ENCODE measurements around the gene ZRANB1.
"Not testable (repeated sequence)": the region's sequence is repeated elsewhere in the genome, so short reads cannot be mapped to it uniquely, and the experiment has no call there.

ZRANB1 gene

GRCh38 chr10:124967255-124967654, 25.3 kb downstream of the ZRANB1 start:
- DNase-seq, result no peak

DNA sequence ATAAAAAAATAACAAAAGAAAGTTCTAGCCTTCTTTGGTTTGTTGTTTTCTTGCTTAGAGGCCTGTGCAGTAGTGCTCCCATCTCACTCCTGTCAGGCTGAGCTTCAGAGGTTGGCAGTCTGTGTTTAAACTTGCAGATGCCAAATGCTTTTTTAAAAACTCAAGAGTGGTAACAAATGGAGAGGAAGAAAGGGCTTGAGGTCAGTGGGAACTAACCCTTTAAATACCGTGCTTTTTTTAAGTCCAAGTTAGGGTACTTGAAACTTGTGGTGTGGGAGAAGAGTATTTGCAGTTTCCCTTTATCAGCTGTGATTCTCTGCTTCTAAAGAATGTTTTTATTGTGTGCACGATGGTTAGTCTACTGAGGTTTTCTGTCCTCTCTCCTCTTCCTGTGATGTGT, 29.4 kb downstream of the ZRANB1 start:
- DNase-seq, result no peak

DNA sequence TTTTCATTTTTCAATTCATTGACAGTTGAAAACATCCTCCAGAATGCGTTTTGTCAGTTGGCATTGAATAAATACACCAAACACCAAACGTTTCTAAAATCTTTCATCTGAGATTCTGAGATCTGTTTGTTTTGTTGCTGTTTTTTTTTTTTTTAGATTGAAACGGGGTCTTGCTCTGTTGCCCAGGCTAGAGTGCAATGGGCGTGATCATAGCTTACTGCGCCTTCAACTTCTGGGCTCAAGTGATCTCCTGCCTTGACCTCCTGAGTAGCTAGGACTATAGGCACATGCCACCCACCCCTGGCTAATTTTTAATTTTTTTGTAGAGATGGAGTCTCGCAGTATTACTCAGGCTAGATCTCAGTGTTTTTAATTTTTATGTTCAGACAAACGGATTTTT, 30.7 kb downstream of the ZRANB1 start:
- no peak for DNase-seq

- DNase-seq, result no peak
These were observed 32.2 kb downstream of the ZRANB1 start for GRCh38 chr10:124974131-124974530.

DNA sequence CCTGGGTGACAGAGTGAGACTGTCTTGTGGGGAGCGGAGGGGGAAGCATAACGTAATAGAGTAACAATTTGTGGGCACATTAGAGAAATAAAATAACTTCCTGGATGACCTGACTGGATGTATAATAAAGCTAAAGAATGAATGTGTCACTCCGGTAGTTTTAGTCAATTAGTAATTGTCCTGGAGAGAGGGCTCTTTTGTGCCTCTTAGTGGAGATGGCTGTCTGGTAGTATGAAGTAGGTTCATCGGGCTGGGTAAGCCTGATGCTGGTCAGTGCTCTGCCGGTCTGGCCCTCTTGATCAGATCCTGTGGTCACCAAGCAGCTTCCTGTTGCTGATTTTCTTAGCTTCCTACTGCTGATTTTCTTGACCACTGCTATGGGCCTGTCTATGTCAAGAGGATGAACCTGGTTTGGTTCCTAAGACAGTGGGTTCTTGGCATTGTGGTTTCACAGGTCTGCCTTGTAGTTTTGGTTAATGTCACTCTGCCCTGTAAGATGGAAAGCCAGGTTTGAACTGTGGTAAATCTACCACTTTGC, 34.1 kb downstream of the ZRANB1 start:
- no peak for DNase-seq

- no peak for DNase-seq
These were observed 35.2 kb downstream of the ZRANB1 start for GRCh38 chr10:124977161-124977560.

DNA sequence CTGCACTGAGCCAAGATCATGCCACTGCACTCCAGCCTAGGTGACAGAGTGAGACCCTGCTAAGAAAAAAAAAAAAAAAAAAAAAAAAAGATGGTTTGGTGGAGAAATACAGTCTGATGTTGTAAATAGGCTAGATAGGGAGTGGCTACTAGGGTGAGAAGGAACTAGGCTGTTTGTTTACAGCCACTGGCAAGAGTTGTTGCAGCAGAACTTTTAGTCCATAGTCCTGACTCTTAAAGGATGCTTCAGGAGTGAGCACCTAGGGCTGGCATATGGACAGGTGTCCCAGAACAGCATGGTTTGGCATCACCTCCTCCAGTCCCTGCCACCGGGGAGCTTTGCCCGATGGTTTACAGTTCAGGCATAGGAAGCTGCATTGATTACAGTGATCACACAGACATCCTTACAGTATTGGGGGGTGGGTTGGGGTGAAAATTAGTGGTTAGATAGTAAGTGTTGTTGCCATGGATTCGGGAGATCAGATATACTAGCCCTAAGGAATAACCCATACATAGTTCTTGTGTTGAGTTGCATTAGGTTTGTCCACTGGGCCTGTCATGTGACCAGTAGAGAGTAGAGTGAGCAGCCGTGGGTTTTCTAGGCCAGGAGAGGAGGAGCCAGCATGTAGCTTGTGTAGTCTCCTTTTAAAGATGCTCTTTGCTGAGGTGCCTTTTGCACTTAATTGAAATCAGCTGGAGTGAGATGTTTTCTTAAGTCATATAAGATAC, 35.9 kb downstream of the ZRANB1 start:
- no peak for DNase-seq

GRCh38 chr10:124978376-124978725, 36.4 kb downstream of the ZRANB1 start:
- no peak for DNase-seq

DNA sequence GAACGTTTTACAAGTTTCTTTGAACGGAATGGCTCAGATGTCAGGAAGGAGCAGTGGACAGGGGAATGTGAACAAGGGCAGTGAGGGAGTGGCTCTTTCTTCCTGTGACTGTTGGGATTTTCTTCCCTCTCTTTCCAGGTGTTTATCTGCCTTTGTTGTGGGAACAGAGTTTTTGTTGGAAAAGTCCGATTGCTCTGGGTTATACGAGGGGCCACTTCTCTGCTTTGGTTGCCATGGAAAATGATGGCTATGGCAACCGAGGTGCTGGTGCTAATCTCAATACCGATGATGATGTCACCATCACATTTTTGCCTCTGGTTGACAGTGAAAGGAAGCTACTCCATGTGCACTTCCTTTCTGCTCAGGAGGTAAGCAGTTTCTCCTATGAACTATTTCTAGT, 41.4 kb downstream of the ZRANB1 start:
- no peak for DNase-seq

GRCh38 chr10:124984376-124984775, 42.5 kb downstream of the ZRANB1 start:
- no peak for DNase-seq

GRCh38 chr10:124985162-124985561, 43.2 kb downstream of the ZRANB1 start:
- no peak for DNase-seq

- DNase-seq, result no peak
These were observed 45.9 kb downstream of the ZRANB1 start for GRCh38 chr10:124987788-124988187.

- not testable (repeated sequence) for DNase-seq
These were observed 46.8 kb downstream of the ZRANB1 start for GRCh38 chr10:124988753-124989152.

GRCh38 chr10:124989526-124989925, 47.6 kb downstream of the ZRANB1 start:
- no peak for DNase-seq

GRCh38 chr10:124990671-124991625, 49.0 kb downstream of the ZRANB1 start:
- DNase-seq, result no peak

DNA sequence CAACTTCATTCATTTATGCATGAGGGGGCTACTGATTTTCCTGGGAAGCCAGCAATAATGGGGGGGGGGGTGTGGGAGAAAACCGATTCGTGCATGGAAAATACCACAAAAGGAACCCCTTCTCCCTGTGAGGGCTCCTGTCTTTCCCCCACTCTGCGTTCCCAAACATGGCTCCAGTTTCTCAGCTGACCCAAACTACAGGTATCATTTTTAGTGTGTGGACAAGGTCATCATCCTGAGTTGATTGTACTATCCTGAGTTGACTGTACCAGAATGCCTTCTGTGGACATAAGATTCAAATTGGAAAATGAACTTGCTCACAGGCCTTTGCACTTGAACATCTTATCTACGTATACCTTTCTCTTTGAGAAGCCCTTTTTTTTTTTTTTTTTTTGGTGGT, 49.9 kb downstream of the ZRANB1 start:
- DNase-seq, result no peak

GRCh38 chr10:124992462-124993344, 50.8 kb downstream of the ZRANB1 start:
- DNase-seq, result peak; percentile 1

- no peak for DNase-seq
These were observed 51.4 kb downstream of the ZRANB1 start for GRCh38 chr10:124993345-124993708.

GRCh38 chr10:124993736-124994451, 52.0 kb downstream of the ZRANB1 start:
- DNase-seq, result no peak

DNA sequence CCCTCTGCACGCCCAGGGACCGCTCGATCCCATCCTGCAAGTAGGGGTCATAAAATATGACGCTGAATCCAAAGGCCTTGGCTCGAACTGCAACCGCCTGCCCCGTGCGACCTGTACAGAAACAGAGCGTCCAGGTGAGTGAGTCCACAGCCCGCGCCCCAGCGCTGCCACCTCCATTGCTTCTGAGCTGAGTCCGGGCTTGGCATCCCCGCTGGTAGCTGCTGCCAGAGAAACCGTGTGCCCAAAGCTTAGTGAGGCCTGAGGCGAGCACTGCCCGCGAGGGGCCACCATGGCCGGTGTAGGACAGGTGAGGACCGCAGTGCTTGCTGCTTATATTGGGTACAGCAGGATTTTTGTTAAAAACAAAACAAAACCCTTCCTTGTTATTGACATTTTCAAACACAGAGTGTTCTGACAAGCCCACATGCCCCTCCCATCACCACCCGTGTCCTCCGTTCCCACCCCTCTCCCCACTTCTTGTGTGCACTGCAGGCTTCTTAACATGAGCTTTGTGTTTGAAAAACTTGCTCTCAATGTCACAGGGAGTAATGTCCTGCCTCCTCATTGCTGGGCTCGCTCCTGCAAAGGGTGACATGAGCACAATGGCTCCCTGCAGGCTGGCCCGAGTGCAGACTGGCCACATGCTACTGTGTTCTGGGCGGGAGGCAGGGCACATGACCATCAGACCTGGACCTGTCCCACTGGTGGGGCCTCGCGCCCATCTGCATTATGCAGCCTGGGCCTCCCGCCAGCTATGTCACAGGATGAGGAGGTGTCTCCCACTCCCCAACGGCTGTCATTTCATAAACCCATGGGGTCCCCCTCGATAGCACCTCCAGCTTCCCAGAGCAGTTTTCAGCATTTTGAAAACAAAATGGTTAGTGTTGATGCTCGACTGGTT, 52.9 kb downstream of the ZRANB1 start:
- DNase-seq, result no peak

DNA sequence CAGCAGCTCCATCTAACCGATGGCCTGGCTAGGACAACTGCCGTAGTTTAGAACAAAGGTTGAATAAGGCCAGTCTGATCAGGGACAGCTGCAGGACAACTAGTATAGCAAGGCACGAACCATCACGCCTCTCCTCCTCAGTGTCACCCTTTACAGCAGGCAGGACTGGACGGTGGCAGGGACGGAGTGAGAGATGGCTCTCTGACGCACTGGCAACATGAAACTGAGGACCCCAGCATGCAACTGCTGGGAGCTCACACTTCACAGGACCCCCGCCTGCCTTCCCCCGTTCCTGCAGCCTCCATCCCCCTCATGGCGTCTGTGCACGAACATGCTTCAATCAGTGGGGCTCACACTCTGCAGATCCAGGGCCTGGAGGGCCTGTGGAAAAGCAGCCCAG, 53.7 kb downstream of the ZRANB1 start:
- DNase-seq, result no peak
